HCT116 (cell line): ENCODE results near the gene DAND5. TPM values are rescaled to one million over a fixed set of nuclear protein-coding genes. Genes with fewer than 3 reads are reported as not detected.

Source experiments
- ATAC-seq: fragments of 200-7000 bp; cut with Tn5 transposase; 2 replicates; pipeline ENCODE4 v1.9.1; 2020; ENCODE audit warnings: mild to moderate bottlenecking, moderate library complexity
- BruUV-seq: library from RNA; stranded (reverse); fragments of 400-500 nt; replicated peaks from 2 replicates; lab custom pipeline; 2021; lab: Mats Ljungman, UMichigan
- CTCF ChIA-PET: fragments of 300-600 bp; sonication (Branson Sonifier 250); formaldehyde crosslinking; loops from one replicate; lab custom pipeline; 2021; ENCODE audit warnings: antibody characterized with exemption; lab: Charles Lee
- POLR2A ChIA-PET: fragments of 300-600, 350-600 bp; sonication (Branson Sonifier 250); formaldehyde crosslinking; loops from one replicate; lab custom pipeline; 2021; ENCODE audit warnings: antibody characterized with exemption; lab: Charles Lee
- RAD21 ChIA-PET, 2 experiments: fragments of 300-600 bp; sonication (Branson Sonifier 250); formaldehyde crosslinking; loops; one replicate each; lab custom pipeline; 2023; ENCODE audit warnings: low total read pairs in 2 of 2; ENCODE audit not compliant: uncharacterized antibody in 2 of 2, unreplicated experiment in 2 of 2, low non-redundant PET in 1 of 2; lab: Charles Lee
- DNase-seq: peaks from one replicate; pipeline ENCODE4 v3.0.0-alpha.2; 2010; ENCODE audit warnings: low read depth, low spot score
- H2AFZ ChIP-seq: fragments of 200-600 bp; shearing (Covaris generic), sonication (generic); 2 replicates; pipeline ENCODE4 v1.6.1; 2017; ENCODE audit warnings: low read depth, mixed run types, mixed read lengths, antibody characterized with exemption, low read length; ENCODE audit not compliant: poor library complexity, severe bottlenecking
- H3K27ac ChIP-seq: 2 replicates; pipeline ENCODE4 v1.5.1; 2012; ENCODE audit warnings: low read depth, low read length
- H3K27me3 ChIP-seq: fragments of 200-600 bp; sonication (generic); 2 replicates; pipeline ENCODE4 v1.6.1; 2016; ENCODE audit warnings: mixed run types, low read length, mixed read lengths; ENCODE audit not compliant: insufficient read depth
- H3K36me3 ChIP-seq, 2 experiments: fragments of 200-500 bp in 1 of 2; fragments of 200-600 bp in 1 of 2; sonication (Bioruptor generic) in 1 of 2; sonication (generic) in 1 of 2; 2 replicates each; pipeline versions ENCODE4 v1.5.1 to v1.6.1; 2014 to 2016; ENCODE audit warnings: low read length in 2 of 2, inconsistent platforms in 1 of 2, mixed read lengths in 1 of 2, mixed run types in 1 of 2; ENCODE audit not compliant: insufficient read depth in 2 of 2, control insufficient read depth in 1 of 2
- H3K4me1 ChIP-seq, 2 experiments: fragments of 200-600 bp in 1 of 2; sonication (generic) in 1 of 2; 2 replicates each; pipeline versions ENCODE4 v1.5.1 to v1.6.1; 2012 to 2017; ENCODE audit warnings: low read length in 2 of 2, inconsistent platforms in 1 of 2, mild to moderate bottlenecking in 1 of 2, mixed read lengths in 1 of 2, mixed run types in 1 of 2, moderate library complexity in 1 of 2; ENCODE audit not compliant: insufficient read depth in 2 of 2, control insufficient read depth in 1 of 2
- H3K4me2 ChIP-seq: fragments of 200-600 bp; sonication (generic); 2 replicates; pipeline ENCODE4 v1.6.1; 2017; ENCODE audit warnings: mixed run types, low read length, mixed read lengths
- H3K4me3 ChIP-seq, 2 experiments: fragments of 200-600 bp in 1 of 2; sonication (generic) in 1 of 2; replicated peaks in 1 of 2; 2 replicates each; pipeline ENCODE4 v1.5.1; 2011 to 2016; ENCODE audit warnings: low read length in 2 of 2, control low read depth in 1 of 2, low read depth in 1 of 2, mild to moderate bottlenecking in 1 of 2, mixed read lengths in 1 of 2, mixed run types in 1 of 2
- H3K79me2 ChIP-seq: fragments of 200-600 bp; sonication (generic); 2 replicates; pipeline ENCODE4 v1.6.1; 2017; ENCODE audit warnings: mild to moderate bottlenecking, mixed run types, low read length, moderate library complexity, mixed read lengths; ENCODE audit not compliant: insufficient read depth
- H3K9ac ChIP-seq: fragments of 200-600 bp; sonication (generic); 2 replicates; pipeline ENCODE4 v1.6.1; 2016; ENCODE audit warnings: low read length, mixed read lengths
- H3K9me2 ChIP-seq: fragments of 200-600 bp; sonication (generic), shearing (Covaris generic); 2 replicates; pipeline ENCODE4 v1.6.1; 2017; ENCODE audit warnings: mixed run types, mild to moderate bottlenecking, moderate library complexity; ENCODE audit not compliant: insufficient read depth
- H3K9me3 ChIP-seq, 2 experiments: fragments of 200-500 bp in 1 of 2; fragments of 200-600 bp in 1 of 2; sonication (Bioruptor generic) in 1 of 2; sonication (generic) in 1 of 2; 2 replicates each; pipeline ENCODE4 v1.6.1; 2014 to 2017; ENCODE audit warnings: low read length in 2 of 2, mixed read lengths in 2 of 2, inconsistent platforms in 1 of 2, low read depth in 1 of 2, mild to moderate bottlenecking in 1 of 2, mixed run types in 1 of 2, moderate library complexity in 1 of 2; ENCODE audit not compliant: control insufficient read depth in 1 of 2, insufficient read depth in 1 of 2
- H4K20me1 ChIP-seq: fragments of 200-600 bp; sonication (generic), shearing (Covaris generic); 2 replicates; pipeline ENCODE4 v1.6.1; 2017; ENCODE audit warnings: mixed run types, mild to moderate bottlenecking, moderate library complexity; ENCODE audit not compliant: insufficient read depth
- CBX3 ChIP-seq: IDR thresholded peaks from 2 replicates; pipeline ENCODE4 v1.6.1; 2012; ENCODE audit warnings: low read depth
- EGR1 ChIP-seq: IDR thresholded peaks from 2 replicates; pipeline ENCODE4 v1.6.1; 2012; ENCODE audit warnings: low read depth
- EZH2 ChIP-seq: fragments of 200-600 bp; sonication (generic); IDR thresholded peaks from 2 replicates; pipeline ENCODE4 v1.6.1; 2017; ENCODE audit warnings: antibody characterized with exemption, mixed run types
- POLR2A ChIP-seq: IDR thresholded peaks from 2 replicates; pipeline ENCODE4 v1.7.0; 2011; ENCODE audit warnings: borderline replicate concordance; ENCODE audit not compliant: insufficient read depth, insufficient read length; ENCODE audit errors: extremely low read depth
- POLR2AphosphoS5 ChIP-seq: IDR thresholded peaks from 2 replicates; pipeline ENCODE4 v1.6.1; 2011; ENCODE audit warnings: mild to moderate bottlenecking, low read depth, low read length, moderate library complexity
- SIN3A ChIP-seq: IDR thresholded peaks from 2 replicates; pipeline ENCODE4 v1.6.1; 2012; ENCODE audit warnings: low read depth
- SRF ChIP-seq: IDR thresholded peaks from 2 replicates; pipeline ENCODE4 v1.6.1; 2012; ENCODE audit warnings: low read depth
- TCF7L2 ChIP-seq: IDR thresholded peaks from 2 replicates; pipeline ENCODE4 v1.7.0; 2011; ENCODE audit warnings: borderline replicate concordance, inconsistent platforms; ENCODE audit not compliant: insufficient read depth, insufficient read length; ENCODE audit errors: extremely low read depth
- YY1 ChIP-seq: IDR thresholded peaks from 2 replicates; pipeline ENCODE4 v1.6.1; 2011; ENCODE audit warnings: low read length, low read depth, moderate library complexity, mild to moderate bottlenecking; ENCODE audit not compliant: insufficient replicate concordance; ENCODE audit errors: extremely low read depth
- intact Hi-C: fragments of 100-400 bp; cut with micrococcal nuclease; formaldehyde crosslinking; loops from 2 replicates; pipeline ENCODE4 v1.10.0; 2022
- total RNA-seq: library from RNA; stranded (reverse); gene quantifications from one replicate; pipeline ENCODE4 v1.2.1, GENCODE V29; 2021; ENCODE audit not compliant: unreplicated experiment
- TF ChIP-seq, protein P1 (sequence below): IDR thresholded peaks from 2 replicates; pipeline ENCODE4 v1.6.1; 2012

Gene DAND5
- total RNA-seq, 1 experiment from 2014 or later = 0.25 TPM

- POLR2A ChIA-PET = interaction anchor here (0.7 kb wide), 1 partner anchor 11 kb away, joined by 6 read pairs; no protein-coding TSS in a partner anchor
- CTCF ChIA-PET = no interaction called here
- no peak for TF ChIP-seq SIN3A
- TF ChIP-seq TCF7L2 = no peak
- TF ChIP-seq, protein P1, sequence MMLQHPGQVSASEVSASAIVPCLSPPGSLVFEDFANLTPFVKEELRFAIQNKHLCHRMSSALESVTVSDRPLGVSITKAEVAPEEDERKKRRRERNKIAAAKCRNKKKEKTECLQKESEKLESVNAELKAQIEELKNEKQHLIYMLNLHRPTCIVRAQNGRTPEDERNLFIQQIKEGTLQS = no peak
- no peak for TF ChIP-seq POLR2A
- TF ChIP-seq EZH2 = no peak
- no peak for TF ChIP-seq EGR1
- no peak for TF ChIP-seq SRF
- TF ChIP-seq CBX3 = no peak
- no peak for TF ChIP-seq POLR2AphosphoS5
- no peak for TF ChIP-seq YY1
- no peak overlapping the region for H3K4me3 ChIP-seq
- H2AFZ ChIP-seq = no peak overlapping the region
- no peak overlapping the region for H3K27ac ChIP-seq
- H3K9me2 ChIP-seq = no peaks in the 10 kb centered on the region
- H3K79me2 ChIP-seq = no peaks in the 10 kb centered on the region
- no peak overlapping the region for H3K4me2 ChIP-seq
- ATAC-seq (no peak), DNase-seq (no peak)
- no peaks in the 10 kb centered on the region for H4K20me1 ChIP-seq
- intact Hi-C loops = no loop called here
- no peaks in the 10 kb centered on the region for H3K36me3 ChIP-seq
- peaks cover 0 to 5% of the 10 kb centered on the region in 2 experiments; a peak in 2 of 4 replicates for H3K4me1 ChIP-seq
- no TSS peak for BruUV-seq
- no peaks in the 10 kb centered on the region for H3K27me3 ChIP-seq
- H3K9ac ChIP-seq = no peak overlapping the region
- H3K9me3 ChIP-seq = no peaks in the 10 kb centered on the region
- RAD21 ChIA-PET = no interaction called here
These were observed 37.3 kb downstream of the DAND5 start for GRCh38 chr19:13006431-13007281.
